Measurements from ENCODE around the gene ZNF12.

GRCh38 chr7:6647080-6647479, 59.7 kb downstream of the ZNF12 start:
- TF ChIP-seq POLR2A (IDR thresholded peaks at IDR 0.05; ENCODE audit: low read depth, low read length), result no peak
- TF ChIP-seq TAF1 (IDR thresholded peaks at IDR 0.05; ENCODE audit: borderline replicate concordance, low read depth, low read length), result no peak
- no peak for TF ChIP-seq POLR2AphosphoS5 (IDR thresholded peaks at IDR 0.05; ENCODE audit: low read depth, low read length)

Measured in GM12892 (cell line).